ENCODE data around the gene GPR15LG.

DNA sequence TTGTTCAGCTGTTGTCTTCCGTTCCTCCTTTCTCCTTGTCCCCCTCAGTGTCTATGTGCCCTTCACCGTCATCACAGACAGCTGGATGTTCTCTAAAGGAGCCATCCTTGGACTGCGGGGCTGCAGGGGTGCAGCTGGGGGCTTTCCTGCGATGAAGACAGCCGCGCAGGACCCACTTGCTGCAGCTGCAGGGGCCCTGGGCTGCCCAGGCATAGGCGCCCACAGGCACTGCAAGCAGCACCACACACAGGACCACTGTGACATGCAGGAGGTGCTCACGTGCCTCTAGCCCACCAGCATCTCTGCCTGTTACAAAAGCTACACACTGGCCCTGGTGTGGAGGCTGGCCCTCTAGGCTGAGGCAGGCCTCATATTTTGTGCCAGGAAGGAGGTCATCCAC lies 48.3 kb downstream of the GPR15LG start:
- no peak for TF ChIP-seq TAF1 (IDR thresholded peaks at IDR 0.05; ENCODE audit: borderline replicate concordance, low read depth, low read length)
- TF ChIP-seq POLR2A (IDR thresholded peaks at IDR 0.05; ENCODE audit: low read depth, low read length) = no peak
- no peak for TF ChIP-seq POLR2AphosphoS5 (IDR thresholded peaks at IDR 0.05; ENCODE audit: low read depth, low read length)

Measured in GM12892 (cell line).